GM19438 (cell line): Measurements from ENCODE around the gene INO80.

Experiments used
- ATAC-seq: cut with Tn5 transposase; IDR thresholded peaks from one replicate; pipeline ENCODE4 v1.9.1; 2021; ENCODE audit warnings: low read depth; ENCODE audit not compliant: unreplicated experiment

Gene INO80

DNA sequence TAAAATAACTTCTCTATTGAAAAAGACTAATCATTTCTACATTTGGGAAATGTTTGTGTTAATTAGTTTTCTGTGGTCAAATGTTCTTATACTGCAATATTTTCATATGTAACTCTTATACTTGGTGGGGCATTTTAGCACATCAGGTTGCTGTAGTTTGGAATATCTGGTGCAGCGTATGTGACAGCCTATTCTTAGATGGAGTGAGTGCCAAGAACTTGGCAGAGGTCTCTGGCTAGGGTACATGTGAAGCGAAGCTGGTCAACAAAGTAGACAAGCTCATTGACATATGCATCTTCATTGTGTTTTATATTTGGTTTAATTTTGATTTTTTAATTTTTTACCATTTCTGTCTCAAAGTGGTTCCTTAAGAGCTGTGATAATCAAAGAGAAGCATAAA lies 109.6 kb downstream of the INO80 start:
- no peak for ATAC-seq

GRCh38 chr15:41004490-41004889 lies 111.6 kb downstream of the INO80 start:
- ATAC-seq = no peak

DNA sequence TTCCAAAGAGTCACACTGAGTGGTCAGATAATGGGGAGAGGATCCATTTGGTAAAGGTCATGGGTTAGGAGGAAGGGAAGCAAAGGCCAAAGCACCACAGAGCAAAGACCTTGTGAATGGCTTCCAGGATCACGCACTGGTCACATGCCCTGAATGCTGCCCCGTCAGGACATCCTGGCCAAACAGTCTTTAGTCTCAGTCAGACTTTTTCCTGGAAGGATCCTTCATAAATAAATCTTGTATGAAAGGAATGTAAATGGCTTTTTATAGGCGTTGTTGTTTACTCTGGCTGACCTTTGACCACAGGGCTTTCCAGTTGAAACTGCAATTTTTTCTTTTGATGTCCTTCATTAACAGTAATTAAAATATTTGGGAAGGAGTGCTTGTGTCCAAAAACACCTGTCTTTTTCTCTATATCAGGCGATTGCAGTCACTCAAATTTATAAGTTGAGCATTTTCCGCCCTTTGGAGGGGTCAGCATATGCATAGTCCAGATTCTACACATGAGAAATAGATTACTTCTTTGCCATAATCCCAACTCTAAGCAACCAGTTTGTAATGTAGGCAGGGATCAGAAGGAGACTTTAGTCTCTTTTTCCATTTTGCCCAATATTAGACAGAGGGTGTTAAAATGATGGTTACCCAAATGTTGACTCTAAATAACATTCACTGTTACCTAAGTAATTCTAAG lies 114.4 kb downstream of the INO80 start:
- ATAC-seq = no peak

- ATAC-seq = no peak
These were observed 116.9 kb downstream of the INO80 start for GRCh38 chr15:40999190-40999589.

DNA sequence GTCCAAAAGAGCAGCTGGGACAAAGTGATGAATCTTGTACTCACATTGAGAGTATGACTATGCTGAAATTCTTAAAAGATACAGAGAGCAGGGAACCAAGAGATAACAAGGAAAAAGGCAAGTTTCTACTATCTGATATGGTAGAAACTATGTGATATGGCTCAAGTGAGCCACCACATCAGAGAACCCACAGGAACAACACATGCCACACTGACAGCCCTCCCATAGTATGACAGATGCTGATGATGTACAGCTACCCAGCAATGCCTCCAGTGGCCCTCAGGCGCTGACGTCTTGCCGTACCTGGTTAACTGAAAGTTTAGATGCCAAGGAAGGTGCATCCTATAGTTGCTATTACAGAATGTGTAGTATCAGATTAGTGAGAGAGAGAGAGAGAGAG lies 120.4 kb downstream of the INO80 start:
- ATAC-seq = no peak

DNA sequence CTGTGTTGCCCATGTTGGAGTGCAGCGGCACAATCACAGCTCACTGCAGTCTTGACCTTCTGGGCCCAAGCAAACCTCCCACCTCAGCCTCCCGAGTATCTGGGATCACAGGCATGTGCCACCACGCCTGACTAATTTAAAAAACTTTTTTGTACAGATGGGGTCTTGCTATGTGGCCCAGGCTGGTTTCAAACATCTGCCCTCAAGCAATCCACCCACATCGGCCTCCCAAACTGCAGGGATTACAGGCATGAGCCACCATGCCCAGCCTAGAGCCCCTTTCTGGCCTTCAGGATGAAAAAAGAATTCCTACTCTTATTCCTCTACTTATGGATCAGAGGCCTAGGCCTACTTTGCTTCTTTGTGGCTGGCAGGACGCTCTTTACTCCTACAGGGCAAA lies 123.3 kb downstream of the INO80 start:
- ATAC-seq = no peak

GRCh38 chr15:40992241-40992741 lies 123.8 kb downstream of the INO80 start:
- no peak for ATAC-seq

DNA sequence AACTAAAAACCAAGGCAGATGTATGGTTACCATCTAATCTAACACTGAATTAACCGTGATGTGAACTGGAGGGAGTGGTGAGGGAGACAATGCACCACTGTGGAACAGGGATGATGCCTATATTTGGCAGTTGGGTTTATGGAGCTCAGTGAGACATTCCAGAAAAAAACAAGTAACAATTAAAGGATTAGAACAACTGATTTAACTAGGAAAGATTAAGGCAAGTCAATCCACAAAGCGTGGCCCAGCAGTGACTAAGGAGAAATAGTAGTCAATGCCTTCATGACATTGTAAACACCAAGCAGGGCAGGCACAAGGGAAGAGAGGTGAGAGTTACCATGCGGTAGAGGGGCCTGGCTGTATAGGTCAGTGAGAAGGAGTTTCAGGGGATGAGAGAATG lies 124.7 kb downstream of the INO80 start:
- no peak for ATAC-seq

GRCh38 chr15:40990789-40991188 lies 125.3 kb downstream of the INO80 start:
- no peak for ATAC-seq

DNA sequence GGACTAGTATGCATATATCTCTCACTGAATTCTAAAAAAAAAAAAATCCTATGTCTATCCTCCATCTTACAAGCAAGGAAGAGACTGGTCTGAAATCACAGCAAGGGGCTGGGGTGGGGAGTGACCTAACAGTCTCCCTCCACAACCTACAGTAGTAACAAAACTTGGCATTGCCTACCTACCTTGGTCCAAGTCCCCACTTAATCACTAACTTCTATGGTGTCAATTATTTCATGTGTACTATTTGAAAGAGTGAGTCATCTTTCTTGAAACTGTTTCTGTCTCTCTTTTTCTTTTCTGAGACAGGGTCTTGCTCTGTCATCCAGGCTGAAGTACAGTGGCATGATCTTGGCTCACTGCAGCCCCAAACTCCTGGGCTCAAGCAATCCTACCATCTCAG lies 126.0 kb downstream of the INO80 start:
- no peak for ATAC-seq

DNA sequence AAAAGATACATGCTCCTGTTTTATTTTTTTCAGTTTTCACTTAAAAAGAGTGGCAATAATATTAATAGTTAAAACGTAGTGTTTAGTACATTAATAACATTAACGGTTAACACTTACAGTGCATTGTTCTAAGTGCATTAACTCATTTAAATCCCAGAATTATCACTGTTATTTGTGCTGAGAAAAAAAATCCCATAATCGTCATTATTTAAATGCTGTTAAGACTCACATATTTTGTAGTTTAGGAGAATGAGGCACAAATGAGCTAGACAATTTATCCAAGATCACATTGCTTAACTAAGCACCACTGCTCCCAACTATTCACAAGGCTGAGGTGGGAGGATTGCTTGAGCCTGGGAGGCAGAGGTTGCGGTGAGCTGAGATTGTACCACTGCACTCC lies 127.9 kb downstream of the INO80 start:
- no peak for ATAC-seq

- ATAC-seq = no peak
These were observed 129.3 kb downstream of the INO80 start for GRCh38 chr15:40986820-40987219.

DNA sequence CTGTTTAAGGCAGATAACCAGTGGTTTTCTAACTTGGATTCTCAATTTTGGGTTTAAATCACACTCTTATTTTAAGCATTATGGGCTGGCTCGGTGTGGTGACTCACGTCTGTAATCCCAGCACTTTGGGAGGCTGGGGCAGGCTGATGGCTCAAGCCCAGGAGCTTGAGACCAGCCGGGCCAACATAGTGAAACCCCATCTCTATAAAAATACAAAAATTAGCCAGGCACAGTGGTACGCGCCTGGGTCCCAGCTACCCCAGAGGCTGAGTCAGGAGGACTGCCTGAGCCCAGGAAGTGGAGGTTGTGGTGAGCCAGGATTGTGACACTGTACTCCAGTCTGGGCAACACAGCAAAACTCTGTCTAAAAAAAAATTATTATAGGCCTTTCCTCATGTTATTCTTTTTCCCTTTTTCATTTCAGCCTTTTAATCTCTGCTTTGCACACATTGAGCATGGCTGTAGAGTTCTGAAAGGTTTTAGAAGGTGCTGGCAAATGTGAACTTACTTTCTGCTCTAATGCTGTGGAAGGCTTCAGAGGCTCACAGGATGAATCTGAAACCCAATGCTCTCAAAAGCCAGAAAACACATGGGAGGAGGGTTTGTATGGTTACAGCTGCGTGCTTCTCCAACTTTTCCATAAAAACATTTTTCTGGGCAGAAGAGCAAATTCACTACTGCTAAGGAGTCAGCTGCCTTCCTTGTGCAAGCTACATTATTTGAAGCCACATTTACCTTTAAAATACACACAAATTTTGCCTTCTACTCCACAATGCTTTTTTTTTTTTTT lies 130.3 kb downstream of the INO80 start:
- ATAC-seq = no peak

DNA sequence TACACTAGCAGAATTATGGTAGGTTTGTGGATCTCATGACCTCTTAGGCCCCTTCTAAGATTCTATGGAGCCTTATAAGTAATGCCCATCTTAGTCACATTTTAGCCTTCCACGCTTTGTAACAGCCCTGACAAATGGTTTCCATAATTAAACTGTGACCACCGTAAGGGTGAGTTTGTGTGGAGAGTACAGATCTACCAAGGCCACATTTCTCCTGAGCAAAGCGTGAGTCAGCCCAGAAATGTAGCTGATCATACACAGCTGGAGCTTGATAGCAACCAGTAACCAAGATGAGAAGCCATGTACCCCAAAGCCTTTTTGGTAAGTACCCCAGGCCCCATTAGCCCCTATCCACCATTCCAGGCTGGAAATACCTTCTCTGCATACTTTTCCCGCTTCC lies 131.1 kb downstream of the INO80 start:
- ATAC-seq = no peak

DNA sequence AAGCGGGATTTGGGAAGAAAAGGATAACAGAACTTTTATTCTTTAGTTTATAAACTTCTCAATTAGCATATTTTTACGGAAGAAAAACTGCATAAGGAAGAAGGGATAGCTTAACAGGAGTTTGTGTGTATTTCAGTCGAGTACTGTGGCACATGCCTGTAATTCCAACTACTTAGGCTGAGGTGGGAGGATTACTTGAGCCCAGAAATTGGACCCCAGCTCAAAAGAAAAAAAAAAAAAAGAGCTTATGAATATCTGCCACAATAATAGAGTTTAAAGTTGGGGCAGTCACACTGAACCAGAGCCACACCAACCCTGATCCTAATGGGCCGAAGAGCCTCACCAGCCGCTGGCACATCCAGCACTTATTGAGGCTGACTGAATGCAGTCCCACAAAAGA lies 131.7 kb downstream of the INO80 start:
- ATAC-seq = no peak

- ATAC-seq = no peak
These were observed 133.2 kb downstream of the INO80 start for GRCh38 chr15:40982855-40983254.

- no peak for ATAC-seq
These were observed 134.9 kb downstream of the INO80 start for GRCh38 chr15:40981186-40981585.

DNA sequence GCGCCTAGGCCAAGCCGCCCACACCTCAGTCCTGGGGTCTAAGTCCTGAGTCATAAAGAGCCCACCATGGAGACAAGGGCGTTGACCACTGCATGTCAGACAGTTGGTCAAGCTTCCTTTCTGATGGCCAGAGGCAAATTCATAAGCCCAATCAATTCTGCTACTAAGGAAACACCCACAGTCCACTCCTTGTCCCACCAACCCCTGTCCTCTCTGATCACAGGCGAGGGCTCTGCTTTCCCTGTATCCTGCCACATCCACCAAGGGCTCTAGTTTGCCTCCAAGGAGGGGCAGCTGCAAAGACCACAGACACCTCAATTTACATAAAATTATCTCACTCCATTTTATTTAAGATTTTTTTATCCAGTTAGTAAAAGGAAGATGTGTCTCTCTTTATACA lies 137.5 kb downstream of the INO80 start:
- no peak for ATAC-seq

DNA sequence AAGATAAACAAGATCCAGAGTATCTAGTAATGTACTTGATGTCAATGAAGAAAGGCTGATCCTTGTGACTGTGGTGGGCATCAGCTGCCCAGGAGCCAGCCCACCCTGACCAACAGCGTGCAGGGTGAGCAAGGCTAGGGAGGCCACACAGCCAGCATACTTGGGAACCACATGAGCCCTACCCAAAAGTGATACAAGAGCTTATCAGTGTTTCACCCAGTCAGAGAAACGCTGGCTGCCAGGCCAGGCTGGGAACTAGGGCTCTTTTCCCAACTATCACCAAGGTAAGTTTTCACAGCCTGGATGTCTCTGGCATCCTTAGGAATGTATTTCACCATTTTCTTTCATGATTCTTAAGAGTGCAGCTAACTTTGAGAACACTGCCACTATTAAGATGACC lies 137.9 kb downstream of the INO80 start:
- no peak for ATAC-seq

- ATAC-seq = no peak
These were observed 139.3 kb downstream of the INO80 start for GRCh38 chr15:40976819-40977218.

GRCh38 chr15:40974879-40975278 lies 141.2 kb downstream of the INO80 start:
- ATAC-seq = no peak

- ATAC-seq = no peak
These were observed 146.7 kb downstream of the INO80 start for GRCh38 chr15:40969363-40969762.
